BLaER1 (cell line): ENCODE measurements around the gene SYT8.

Experiments
- H3K27ac ChIP-seq: shearing (Covaris generic); formaldehyde crosslinking; 2 replicates; pipeline ENCODE4 v1.8.1; 2022
- H3K27me3 ChIP-seq: shearing (Covaris generic); formaldehyde crosslinking; 2 replicates; pipeline ENCODE4 v1.8.1; 2022
- H3K36me3 ChIP-seq: shearing (Covaris generic); formaldehyde crosslinking; 2 replicates; pipeline ENCODE4 v1.8.1; 2022
- H3K4me1 ChIP-seq: shearing (Covaris generic); formaldehyde crosslinking; 2 replicates; pipeline ENCODE4 v1.8.1; 2022
- H3K4me2 ChIP-seq: shearing (Covaris generic); formaldehyde crosslinking; 2 replicates; pipeline ENCODE4 v1.8.1; 2022
- H3K4me3 ChIP-seq: shearing (Covaris generic); formaldehyde crosslinking; 2 replicates; pipeline ENCODE4 v1.8.1; 2022
- H3K9ac ChIP-seq: shearing (Covaris generic); formaldehyde crosslinking; 2 replicates; pipeline ENCODE4 v1.8.1; 2022
- H3K9me3 ChIP-seq: shearing (Covaris generic); formaldehyde crosslinking; 2 replicates; pipeline ENCODE4 v1.8.1; 2022
- H4K20me1 ChIP-seq: shearing (Covaris generic); formaldehyde crosslinking; 2 replicates; pipeline ENCODE4 v1.8.1; 2022
- Cebpa-rat ChIP-seq: shearing (Covaris generic); IDR thresholded peaks from 2 replicates; pipeline ENCODE4 v1.8.1; 2022

Gene SYT8

DNA sequence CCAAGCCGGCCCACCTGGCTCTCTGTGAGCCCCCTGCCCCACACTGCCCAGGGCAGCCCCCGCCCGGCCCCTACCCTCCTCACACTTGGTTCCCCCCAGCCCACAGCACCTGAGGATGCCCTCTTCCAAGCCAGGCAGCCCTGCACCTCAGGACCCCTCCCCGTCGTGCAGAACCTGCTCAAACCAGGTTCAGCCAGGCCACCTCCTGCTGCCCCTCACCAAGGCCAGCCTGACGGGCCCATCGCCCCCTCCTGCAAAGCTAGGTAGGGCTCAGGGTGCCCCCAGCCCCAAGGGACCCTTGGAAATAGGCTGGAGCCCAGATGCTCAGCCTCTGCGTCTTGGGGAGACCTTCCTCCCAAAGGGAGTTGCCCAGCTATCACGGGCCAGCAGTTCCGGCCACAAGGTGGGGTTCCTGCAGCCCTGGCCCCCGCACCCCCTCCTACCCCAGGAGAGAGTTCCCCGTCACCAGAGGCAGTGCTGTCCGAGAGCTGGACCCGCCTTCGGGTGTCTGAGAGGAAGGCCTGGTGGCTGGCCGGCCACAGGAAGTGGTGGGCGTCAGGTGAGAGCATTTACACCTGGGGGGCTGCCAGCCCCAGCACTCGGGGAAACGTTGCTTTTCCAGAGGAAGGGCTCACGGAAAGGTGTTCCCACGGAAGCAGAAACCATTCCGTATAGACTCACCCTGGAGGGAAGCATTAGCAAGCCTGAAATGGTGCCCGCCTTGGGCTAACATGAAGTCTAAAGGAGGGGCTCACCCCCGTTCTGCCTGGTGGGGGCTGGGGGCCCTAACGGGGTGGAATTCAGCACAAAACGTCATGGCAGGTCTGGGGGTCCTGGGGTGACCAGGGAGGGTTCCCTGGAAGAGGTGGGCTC lies 3.2 kb upstream of the SYT8 start:
- H4K20me1 ChIP-seq, result no peaks in the 10 kb centered on the region; the same call in 1 of the 2 replicates

DNA sequence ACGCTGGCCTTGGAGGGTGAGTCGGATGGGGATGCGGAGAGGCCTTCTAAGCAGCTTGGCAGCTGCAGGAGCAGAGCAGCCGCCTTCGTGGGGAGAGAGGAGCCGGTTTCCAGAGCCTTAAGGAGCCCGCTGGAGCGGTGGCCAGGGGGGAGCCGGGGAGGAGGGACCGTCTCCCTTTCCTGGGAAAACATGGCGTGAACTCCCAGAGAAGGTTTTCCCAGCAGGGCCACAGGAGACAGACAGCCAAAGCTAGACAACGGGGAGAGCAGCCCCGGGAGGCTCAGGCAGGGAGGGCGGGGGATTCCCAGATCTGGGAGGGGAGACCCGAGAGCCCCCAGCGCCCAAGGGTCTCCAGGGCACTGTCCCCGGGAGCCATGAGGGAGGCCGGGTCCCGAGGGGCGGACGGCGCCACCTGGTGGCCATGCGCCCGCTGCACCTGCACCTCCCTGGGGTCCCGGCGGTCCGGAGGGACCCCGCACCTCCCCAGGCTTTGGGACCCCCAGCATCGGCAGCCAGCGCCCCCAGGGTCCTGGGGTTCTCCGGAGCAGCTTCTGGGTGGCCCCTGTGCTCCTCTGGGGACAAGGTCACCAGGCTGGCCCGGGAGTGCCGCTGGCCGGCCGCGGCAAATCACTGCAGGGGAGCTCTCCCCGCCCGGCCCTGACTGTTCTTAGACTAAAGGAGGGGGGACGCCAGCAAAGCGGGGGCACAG lies 2.4 kb upstream of the SYT8 start:
- Histone ChIP-seq H4K20me1 (no peaks in the 10 kb centered on the region; the same call in 1 of the 2 replicates), H3K4me2 (peak overlapping the region; percentile 56), H3K27ac (no peak overlapping the region), H3K9me3 (no peaks in the 10 kb centered on the region), H3K27me3 (no peaks in the 10 kb centered on the region), H3K9ac (no peak overlapping the region), H3K4me1 (peaks cover 52% of the 10 kb centered on the region), H3K4me3 (no peak overlapping the region), H3K36me3 (no peaks in the 10 kb centered on the region)
- TF ChIP-seq Cebpa-rat, result no peak

More for the DNA sequence above, 3.2 kb upstream of the SYT8 start:
- no peaks in the 10 kb centered on the region for H3K27me3 ChIP-seq
- no peaks in the 10 kb centered on the region for H3K36me3 ChIP-seq
- no peak overlapping the region for H3K27ac ChIP-seq
- H3K4me3 ChIP-seq, result no peak overlapping the region
- H3K4me1 ChIP-seq, result peaks cover 46% of the 10 kb centered on the region
- H3K9me3 ChIP-seq, result no peaks in the 10 kb centered on the region
- H3K9ac ChIP-seq, result no peak overlapping the region
- H3K4me2 ChIP-seq, result peak overlapping the region; percentile 56
- TF ChIP-seq Cebpa-rat, result no peak

DNA sequence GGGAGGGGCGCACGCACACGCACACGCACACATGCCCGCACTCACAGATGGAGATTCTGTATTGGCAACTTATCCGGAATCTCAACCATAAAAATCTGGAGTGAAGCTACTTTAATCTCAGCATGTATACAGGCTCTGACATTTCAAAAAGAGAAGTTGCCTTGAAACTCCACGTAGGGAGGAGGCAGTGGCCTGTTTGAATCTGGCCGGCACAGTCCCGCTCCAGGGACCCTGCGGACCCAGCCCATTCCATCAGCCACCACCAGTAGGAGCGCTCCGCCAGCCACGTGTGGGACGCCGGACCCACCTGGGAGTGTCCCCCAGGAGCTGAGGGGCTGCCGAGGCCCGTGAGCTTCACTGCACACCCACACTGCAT lies 1.9 kb upstream of the SYT8 start:
- TF ChIP-seq Cebpa-rat, result no peak
- Histone ChIP-seq H3K4me1 (peaks cover 57% of the 10 kb centered on the region), H3K27me3 (no peaks in the 10 kb centered on the region), H4K20me1 (no peaks in the 10 kb centered on the region; the same call in 1 of the 2 replicates), H3K9me3 (no peaks in the 10 kb centered on the region), H3K36me3 (no peaks in the 10 kb centered on the region), H3K4me3 (no peak overlapping the region), H3K27ac (no peak overlapping the region), H3K4me2 (peak overlapping the region; percentile 56), H3K9ac (no peak overlapping the region)

DNA sequence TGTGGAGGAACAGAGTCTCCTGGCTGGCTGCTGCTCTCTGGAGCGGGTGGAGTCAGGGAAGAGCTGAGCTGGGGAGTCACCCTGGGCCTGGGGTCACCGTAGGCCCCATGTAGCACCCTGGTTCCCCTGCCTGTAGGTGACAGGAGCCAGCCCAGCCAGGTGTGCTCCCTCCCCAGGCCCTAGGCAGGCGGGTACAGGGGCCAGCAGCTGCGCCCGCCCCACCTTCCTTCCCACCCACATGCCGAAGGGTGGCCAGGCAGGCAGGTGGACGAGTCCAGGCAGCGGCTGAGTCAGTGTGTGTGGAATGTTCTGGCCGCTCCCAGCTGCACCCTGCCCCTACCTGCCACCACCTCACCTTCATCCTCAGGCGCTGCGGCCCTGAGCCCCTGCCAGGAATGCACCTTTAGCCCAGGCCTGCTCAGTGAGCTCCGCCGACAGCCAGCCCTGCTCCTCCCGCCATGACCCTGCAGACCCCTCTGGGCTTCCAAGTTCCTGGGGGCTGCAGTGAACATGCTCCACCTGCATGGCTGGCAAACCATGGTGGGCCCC lies 654 bp upstream of the SYT8 start:
- Histone ChIP-seq H3K4me1 (peaks cover 64% of the 10 kb centered on the region), H3K27ac (no peak overlapping the region), H4K20me1 (no peaks in the 10 kb centered on the region), H3K9me3 (no peaks in the 10 kb centered on the region), H3K4me2 (no peak overlapping the region), H3K9ac (no peak overlapping the region), H3K4me3 (no peak overlapping the region), H3K27me3 (no peaks in the 10 kb centered on the region), H3K36me3 (no peaks in the 10 kb centered on the region)
- no peak for TF ChIP-seq Cebpa-rat

DNA sequence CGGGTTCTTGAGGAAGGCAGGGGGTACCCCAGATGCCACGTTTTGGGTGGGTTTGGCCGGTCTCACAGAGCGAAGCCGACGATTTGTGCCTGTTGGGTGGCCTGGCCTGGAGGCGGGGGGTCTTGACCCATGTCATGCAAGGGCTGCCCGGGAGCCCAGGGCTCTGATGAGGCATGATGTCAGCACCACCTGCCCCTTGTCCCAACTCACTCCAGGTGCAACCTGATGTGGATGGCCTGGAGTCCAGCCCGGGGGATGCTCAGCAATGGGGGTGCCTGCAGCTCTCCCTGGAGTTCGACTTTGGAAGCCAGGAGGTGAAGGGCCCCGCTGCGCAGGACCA lies 851 bp downstream of the SYT8 start:
- Histone ChIP-seq H4K20me1 (no peaks in the 10 kb centered on the region), H3K4me1 (peaks cover 62% of the 10 kb centered on the region), H3K27ac (no peak overlapping the region), H3K36me3 (no peaks in the 10 kb centered on the region), H3K4me3 (no peak overlapping the region), H3K9me3 (no peaks in the 10 kb centered on the region), H3K4me2 (no peak overlapping the region), H3K9ac (no peak overlapping the region), H3K27me3 (no peaks in the 10 kb centered on the region)
- no peak for TF ChIP-seq Cebpa-rat

DNA sequence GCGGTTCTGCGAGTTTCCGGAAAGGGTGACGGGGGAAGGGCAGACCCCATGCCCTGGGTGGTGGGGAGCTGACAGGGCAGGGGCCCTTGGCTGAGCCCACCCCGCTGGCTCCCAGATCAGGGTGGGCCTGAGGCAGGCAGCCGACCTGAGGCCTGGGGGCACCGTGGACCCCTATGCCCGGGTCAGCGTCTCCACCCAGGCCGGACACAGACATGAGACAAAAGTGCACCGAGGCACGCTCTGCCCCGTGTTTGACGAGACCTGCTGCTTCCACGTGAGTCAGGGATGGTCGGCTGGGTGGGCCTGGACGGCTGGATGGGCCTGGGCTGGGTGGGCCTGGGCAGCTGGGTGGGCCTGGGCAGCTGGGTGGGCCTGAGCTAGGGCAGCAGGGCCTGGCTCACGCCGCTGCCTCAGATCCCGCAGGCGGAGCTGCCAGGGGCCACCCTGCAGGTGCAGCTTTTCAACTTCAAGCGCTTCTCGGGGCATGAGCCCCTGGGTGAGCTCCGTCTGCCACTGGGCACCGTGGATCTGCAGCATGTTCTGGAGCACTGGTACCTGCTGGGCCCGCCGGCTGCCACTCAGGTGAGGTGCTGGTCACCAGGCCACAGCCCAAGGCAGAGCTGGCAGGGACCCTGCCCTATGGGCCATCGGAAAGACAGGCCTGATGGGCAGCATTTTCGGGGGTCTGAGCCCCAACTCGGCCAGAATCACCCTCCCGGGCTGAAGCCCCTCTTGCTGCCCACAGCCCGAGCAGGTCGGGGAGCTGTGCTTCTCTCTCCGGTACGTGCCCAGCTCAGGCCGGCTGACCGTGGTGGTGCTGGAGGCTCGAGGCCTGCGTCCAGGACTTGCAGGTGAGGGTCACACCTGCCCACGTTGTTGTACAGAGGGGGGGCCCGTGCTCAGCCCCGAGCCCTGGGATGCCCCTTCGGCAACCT lies 1.5 kb downstream of the SYT8 start:
- no peaks in the 10 kb centered on the region for H3K9me3 ChIP-seq
- no peak overlapping the region; the same call in 1 of the 2 replicates for H3K4me2 ChIP-seq
- H3K4me3 ChIP-seq, result no peak overlapping the region
- no peak for TF ChIP-seq Cebpa-rat
- no peak overlapping the region for H3K27ac ChIP-seq
- no peak overlapping the region for H3K9ac ChIP-seq
- H3K27me3 ChIP-seq, result no peaks in the 10 kb centered on the region
- H3K36me3 ChIP-seq, result no peaks in the 10 kb centered on the region
- H3K4me1 ChIP-seq, result peaks cover 62% of the 10 kb centered on the region
- no peaks in the 10 kb centered on the region for H4K20me1 ChIP-seq

DNA sequence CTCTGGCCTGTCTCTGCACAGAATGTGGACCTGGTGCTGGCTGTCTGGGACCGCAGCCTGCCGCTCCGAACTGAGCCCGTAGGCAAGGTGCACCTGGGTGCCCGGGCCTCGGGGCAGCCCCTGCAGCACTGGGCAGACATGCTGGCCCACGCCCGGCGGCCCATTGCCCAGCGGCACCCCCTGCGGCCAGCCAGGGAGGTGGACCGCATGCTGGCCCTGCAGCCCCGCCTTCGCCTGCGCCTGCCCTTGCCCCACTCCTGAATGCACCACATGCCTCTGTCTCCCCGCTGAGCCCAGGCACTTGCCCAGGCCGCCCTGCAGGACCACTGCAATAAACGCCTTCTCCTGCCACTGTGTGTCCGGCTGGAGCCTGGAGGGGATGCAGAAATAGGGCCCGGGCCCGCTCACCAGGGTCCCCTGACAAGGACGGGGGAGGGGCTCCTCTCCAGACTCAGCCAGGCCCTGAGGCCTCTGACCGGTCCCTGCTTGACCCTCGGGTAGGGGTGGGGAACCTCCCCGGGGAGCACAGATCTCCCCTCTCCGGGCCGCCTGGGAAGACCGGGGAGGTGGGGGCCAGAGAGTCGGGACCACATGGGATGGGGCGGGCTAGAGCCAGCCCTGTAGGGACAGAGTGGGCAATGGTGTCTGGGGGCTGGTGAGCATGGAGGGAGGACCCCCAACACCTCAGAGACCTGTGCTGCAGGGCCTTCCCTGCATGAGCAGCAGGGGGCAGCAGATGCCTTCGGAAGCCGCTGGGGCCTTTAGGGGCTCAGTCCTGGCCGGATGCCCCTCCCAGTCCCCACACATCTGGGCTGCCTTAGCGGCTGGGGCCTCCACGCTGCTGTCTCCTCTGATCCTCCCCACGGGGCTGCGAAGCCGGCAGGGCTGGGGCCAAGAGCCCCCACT lies 2.6 kb downstream of the SYT8 start:
- 0 out of 2 replicates have a peak, but pooled peaks cover 7% of the 10 kb centered on the region for H4K20me1 ChIP-seq
- peaks cover 62% of the 10 kb centered on the region for H3K4me1 ChIP-seq
- TF ChIP-seq Cebpa-rat, result no peak
- peak overlapping the region; percentile 83 for H3K4me2 ChIP-seq
- no peaks in the 10 kb centered on the region for H3K9me3 ChIP-seq
- H3K36me3 ChIP-seq, result no peaks in the 10 kb centered on the region
- no peaks in the 10 kb centered on the region for H3K27me3 ChIP-seq
- H3K27ac ChIP-seq, result peak overlapping the region; percentile 70; the same call in 1 of the 2 replicates
- no peak overlapping the region for H3K4me3 ChIP-seq
- no peak overlapping the region for H3K9ac ChIP-seq

DNA sequence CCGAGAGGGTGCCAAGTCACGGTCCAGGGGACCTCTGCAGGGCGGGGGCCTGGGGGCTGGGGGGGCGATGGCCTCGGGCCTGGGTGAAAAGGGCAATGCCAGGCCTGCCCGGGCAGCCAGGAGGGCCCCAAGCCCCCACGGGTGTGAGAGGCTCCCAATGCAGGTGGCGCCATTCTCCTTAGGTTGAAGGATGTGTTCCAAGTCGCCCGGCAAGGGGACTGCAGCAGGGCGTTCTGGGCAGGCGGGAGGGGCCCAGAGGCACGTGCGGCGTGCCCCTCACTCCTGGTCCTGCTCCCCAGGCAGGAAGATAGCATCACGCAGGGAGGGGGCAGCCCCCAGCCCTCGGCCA lies 3.3 kb downstream of the SYT8 start:
- Histone ChIP-seq H3K4me3 (no peak overlapping the region), H3K27ac (peak overlapping the region; percentile 70), H3K4me1 (peaks cover 62% of the 10 kb centered on the region), H3K4me2 (peak overlapping the region; percentile 83), H3K9ac (0 out of 2 replicates have a peak overlapping the region, but pooled peaks have one; percentile 36), H3K27me3 (no peaks in the 10 kb centered on the region), H3K9me3 (no peaks in the 10 kb centered on the region), H3K36me3 (no peaks in the 10 kb centered on the region), H4K20me1 (peaks cover 11% of the 10 kb centered on the region; the same call in 1 of the 2 replicates)
- no peak for TF ChIP-seq Cebpa-rat
